ENCODE measurements around the gene DNAJC15.

DNA sequence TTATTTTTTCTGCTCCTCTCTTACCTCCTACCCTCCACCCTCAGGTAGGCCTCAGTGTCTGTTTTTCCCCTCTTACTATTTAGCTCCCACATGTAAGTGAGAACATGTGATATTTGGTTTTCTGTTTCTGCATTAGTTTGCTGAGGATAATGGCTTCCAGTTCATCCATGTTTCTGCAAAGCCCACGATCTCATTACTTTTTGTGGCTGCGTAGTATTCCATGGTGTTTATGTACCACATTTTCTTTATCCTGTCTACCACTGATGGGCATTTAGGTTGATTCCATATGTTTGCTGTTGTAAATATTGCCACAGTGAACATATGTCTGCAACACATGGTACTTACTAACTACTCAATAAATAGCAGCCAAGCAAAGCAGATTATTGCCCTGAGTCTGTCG is 56.8 kb downstream of the DNAJC15 start:
- TF ChIP-seq POLR2A (IDR thresholded peaks at IDR 0.05) (no peak), POLR2AphosphoS5 (IDR thresholded peaks at IDR 0.05; ENCODE audit: insufficient read depth in 1 of 2, low read depth in 1 of 2) (no peak)
- TF ChIP-seq, protein P1, sequence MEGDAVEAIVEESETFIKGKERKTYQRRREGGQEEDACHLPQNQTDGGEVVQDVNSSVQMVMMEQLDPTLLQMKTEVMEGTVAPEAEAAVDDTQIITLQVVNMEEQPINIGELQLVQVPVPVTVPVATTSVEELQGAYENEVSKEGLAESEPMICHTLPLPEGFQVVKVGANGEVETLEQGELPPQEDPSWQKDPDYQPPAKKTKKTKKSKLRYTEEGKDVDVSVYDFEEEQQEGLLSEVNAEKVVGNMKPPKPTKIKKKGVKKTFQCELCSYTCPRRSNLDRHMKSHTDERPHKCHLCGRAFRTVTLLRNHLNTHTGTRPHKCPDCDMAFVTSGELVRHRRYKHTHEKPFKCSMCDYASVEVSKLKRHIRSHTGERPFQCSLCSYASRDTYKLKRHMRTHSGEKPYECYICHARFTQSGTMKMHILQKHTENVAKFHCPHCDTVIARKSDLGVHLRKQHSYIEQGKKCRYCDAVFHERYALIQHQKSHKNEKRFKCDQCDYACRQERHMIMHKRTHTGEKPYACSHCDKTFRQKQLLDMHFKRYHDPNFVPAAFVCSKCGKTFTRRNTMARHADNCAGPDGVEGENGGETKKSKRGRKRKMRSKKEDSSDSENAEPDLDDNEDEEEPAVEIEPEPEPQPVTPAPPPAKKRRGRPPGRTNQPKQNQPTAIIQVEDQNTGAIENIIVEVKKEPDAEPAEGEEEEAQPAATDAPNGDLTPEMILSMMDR (IDR thresholded peaks at IDR 0.05): no peak
